ENCODE data around the gene KIDINS220. TPM values are rescaled to one million over a fixed set of nuclear protein-coding genes. Genes with fewer than 3 reads are reported as not detected.

The KIDINS220 gene
- total and polyA plus RNA-seq, 9 of the 15 experiments (the other 6 are each of a cell fraction or from before 2014, with no cell fraction given) = 15.2 to 48.0 (median 34.4) TPM

DNA sequence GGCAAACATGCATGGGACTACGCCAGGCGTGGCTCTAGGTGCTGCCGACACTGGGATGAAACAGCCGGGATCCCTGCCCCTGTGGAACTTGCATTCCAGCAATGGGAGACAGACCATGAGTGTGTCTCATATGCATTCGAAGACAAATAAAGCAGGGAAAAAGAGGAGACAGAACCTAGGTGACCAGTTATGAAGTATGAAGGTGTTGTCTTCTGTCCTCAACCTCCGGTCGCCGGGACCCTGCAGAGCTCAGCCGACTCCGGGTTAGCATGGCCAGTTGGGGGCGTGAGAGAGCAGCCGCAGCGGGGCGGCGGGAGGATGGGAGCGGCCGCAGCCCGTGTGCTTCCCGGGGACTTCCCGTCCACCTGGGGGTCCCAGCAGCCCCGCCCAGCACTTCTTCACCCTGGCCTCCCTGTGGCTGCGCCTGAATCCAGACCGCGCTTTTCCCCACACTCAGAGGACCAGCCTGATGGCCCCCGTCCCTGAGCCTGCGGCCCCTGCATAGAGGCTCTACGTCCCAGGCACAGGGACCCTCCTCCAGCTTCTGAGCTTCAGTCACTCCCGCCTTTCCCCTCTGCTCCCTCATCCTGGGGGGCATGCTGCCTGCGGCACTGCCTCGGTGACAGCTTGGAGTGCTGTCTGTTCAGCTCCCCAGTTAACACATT is 144.1 kb downstream of the KIDINS220 start (continued):
- TF ChIP-seq, protein P1, sequence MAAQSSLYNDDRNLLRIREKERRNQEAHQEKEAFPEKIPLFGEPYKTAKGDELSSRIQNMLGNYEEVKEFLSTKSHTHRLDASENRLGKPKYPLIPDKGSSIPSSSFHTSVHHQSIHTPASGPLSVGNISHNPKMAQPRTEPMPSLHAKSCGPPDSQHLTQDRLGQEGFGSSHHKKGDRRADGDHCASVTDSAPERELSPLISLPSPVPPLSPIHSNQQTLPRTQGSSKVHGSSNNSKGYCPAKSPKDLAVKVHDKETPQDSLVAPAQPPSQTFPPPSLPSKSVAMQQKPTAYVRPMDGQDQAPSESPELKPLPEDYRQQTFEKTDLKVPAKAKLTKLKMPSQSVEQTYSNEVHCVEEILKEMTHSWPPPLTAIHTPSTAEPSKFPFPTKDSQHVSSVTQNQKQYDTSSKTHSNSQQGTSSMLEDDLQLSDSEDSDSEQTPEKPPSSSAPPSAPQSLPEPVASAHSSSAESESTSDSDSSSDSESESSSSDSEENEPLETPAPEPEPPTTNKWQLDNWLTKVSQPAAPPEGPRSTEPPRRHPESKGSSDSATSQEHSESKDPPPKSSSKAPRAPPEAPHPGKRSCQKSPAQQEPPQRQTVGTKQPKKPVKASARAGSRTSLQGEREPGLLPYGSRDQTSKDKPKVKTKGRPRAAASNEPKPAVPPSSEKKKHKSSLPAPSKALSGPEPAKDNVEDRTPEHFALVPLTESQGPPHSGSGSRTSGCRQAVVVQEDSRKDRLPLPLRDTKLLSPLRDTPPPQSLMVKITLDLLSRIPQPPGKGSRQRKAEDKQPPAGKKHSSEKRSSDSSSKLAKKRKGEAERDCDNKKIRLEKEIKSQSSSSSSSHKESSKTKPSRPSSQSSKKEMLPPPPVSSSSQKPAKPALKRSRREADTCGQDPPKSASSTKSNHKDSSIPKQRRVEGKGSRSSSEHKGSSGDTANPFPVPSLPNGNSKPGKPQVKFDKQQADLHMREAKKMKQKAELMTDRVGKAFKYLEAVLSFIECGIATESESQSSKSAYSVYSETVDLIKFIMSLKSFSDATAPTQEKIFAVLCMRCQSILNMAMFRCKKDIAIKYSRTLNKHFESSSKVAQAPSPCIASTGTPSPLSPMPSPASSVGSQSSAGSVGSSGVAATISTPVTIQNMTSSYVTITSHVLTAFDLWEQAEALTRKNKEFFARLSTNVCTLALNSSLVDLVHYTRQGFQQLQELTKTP (IDR thresholded peaks at IDR 0.05; ENCODE audit: low read depth in 1 of 2, partially characterized antibody in 2 of 2) = no peak
- TF ChIP-seq CTBP1 (IDR thresholded peaks at IDR 0.05; ENCODE audit: borderline replicate concordance) (peak; percentile 44; the same call in 1 of the 2 replicates), TEAD2 (tag; IDR thresholded peaks at IDR 0.05) (no peak), MAZ (CRISPR knock-in tag; conservative IDR thresholded peaks at IDR 0.05 in 1 of 2, IDR thresholded peaks at IDR 0.05 in 1 of 2) (0 out of 4 replicates have a peak, but pooled peaks of 1 of the 2 experiments have one; percentile 31), BCL6 (CRISPR knock-in tag; IDR thresholded peaks at IDR 0.05) (no peak), STAG1 (CRISPR knock-in tag; IDR thresholded peaks at IDR 0.05; ENCODE audit: borderline replicate concordance) (peak; percentile 52; the same call in 1 of the 2 replicates), ERF (CRISPR knock-in tag; IDR thresholded peaks at IDR 0.05) (0 out of 2 replicates have a peak, but pooled peaks have one; percentile 14), STAT5A (IDR thresholded peaks at IDR 0.05; ENCODE audit: borderline replicate concordance, low read length) (no peak), SP1 (CRISPR knock-in tag; IDR thresholded peaks at IDR 0.05) (no peak), BRF1 (IDR thresholded peaks at IDR 0.05; ENCODE audit: borderline replicate concordance, extremely low read depth, insufficient read length) (no peak), SMARCE1 (IDR thresholded peaks at IDR 0.05) (peak; percentile 63), MXI1 (IDR thresholded peaks at IDR 0.05; ENCODE audit: low read depth, low read length) (no peak), LEF1 (IDR thresholded peaks at IDR 0.05) (no peak)
- TF ChIP-seq, protein P2, sequence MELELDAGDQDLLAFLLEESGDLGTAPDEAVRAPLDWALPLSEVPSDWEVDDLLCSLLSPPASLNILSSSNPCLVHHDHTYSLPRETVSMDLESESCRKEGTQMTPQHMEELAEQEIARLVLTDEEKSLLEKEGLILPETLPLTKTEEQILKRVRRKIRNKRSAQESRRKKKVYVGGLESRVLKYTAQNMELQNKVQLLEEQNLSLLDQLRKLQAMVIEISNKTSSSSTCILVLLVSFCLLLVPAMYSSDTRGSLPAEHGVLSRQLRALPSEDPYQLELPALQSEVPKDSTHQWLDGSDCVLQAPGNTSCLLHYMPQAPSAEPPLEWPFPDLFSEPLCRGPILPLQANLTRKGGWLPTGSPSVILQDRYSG (tag; conservative IDR thresholded peaks at IDR 0.05; ENCODE audit: low read depth) = no peak

Data from K562 (cell line).